Panc1 (cell line): ENCODE data around the gene SLC25A29.

Source experiments
- CTCF ChIP-seq: fragments of 450-650 bp; IDR thresholded peaks from 2 replicates; pipeline ENCODE4 v1.5.1; 2017; ENCODE audit warnings: mild to moderate bottlenecking
- POLR2AphosphoS5 ChIP-seq: IDR thresholded peaks from 2 replicates; pipeline ENCODE4 v1.6.1; 2012; ENCODE audit warnings: mild to moderate bottlenecking, low read depth, low read length, moderate library complexity
- REST ChIP-seq, 2 experiments: IDR thresholded peaks; 2 replicates each; pipeline ENCODE4 v1.6.1; 2011 to 2012; ENCODE audit warnings: low read depth in 2 of 2, control low read depth in 1 of 2, low read length in 1 of 2, mild to moderate bottlenecking in 1 of 2, moderate library complexity in 1 of 2; ENCODE audit not compliant: insufficient read depth in 1 of 2

- TF ChIP-seq CTCF, result no peak
- TF ChIP-seq POLR2AphosphoS5, result no peak
- TF ChIP-seq REST (IDR thresholded peaks at IDR 0.05; ENCODE audit: insufficient read depth in 1 of 2, low read depth in 2 of 2, low read length in 1 of 2), result no peak
Measured at GRCh38 chr14:100323121-100323941, 17.1 kb upstream of the SLC25A29 start, which contains the start of gene SLC25A47.
